Hepatocyte (in vitro differentiated cells): ENCODE results near the gene HSPB6. TPM values are rescaled to one million over a fixed set of nuclear protein-coding genes. Genes with fewer than 3 reads are reported as not detected.
A peak's percentile ranks its signal among the peaks of the same experiment; 100 is the strongest.

Experiments
- DNase-seq: peaks from one replicate; pipeline ENCODE4 v3.0.0-alpha.2; 2016; ENCODE audit warnings: low spot score
- H2AFZ ChIP-seq: fragments of 200-600 bp; sonication (generic); 2 replicates; pipeline ENCODE4 v1.6.0; 2016; ENCODE audit warnings: antibody characterized with exemption, mild to moderate bottlenecking
- H3K27ac ChIP-seq: fragments of 200-600 bp; sonication (generic); 2 replicates; pipeline ENCODE4 v1.5.1; 2016; ENCODE audit warnings: mild to moderate bottlenecking
- H3K27me3 ChIP-seq: fragments of 200-600 bp; sonication (generic); 2 replicates; pipeline ENCODE4 v1.6.1; 2016
- H3K36me3 ChIP-seq: fragments of 200-600 bp; sonication (generic); replicated peaks from 2 replicates; pipeline ENCODE4 v1.5.1; 2016; ENCODE audit warnings: low read depth; ENCODE audit not compliant: insufficient read depth
- H3K4me1 ChIP-seq: fragments of 200-600 bp; sonication (generic); 2 replicates; pipeline ENCODE4 v1.5.1; 2016; ENCODE audit warnings: mild to moderate bottlenecking, moderate library complexity; ENCODE audit not compliant: insufficient read depth
- H3K4me2 ChIP-seq: fragments of 200-600 bp; sonication (generic); 2 replicates; pipeline ENCODE4 v1.6.0; 2016
- H3K4me3 ChIP-seq: fragments of 200-600 bp; sonication (generic); 2 replicates; pipeline ENCODE4 v1.5.1; 2016; ENCODE audit warnings: mild to moderate bottlenecking
- H3K79me2 ChIP-seq: fragments of 200-600 bp; sonication (generic); 2 replicates; pipeline ENCODE4 v1.6.0; 2017; ENCODE audit warnings: mild to moderate bottlenecking
- H3K9me2 ChIP-seq: fragments of 200-600 bp; sonication (generic); replicated peaks from 2 replicates; pipeline ENCODE4 v1.6.0; 2017; ENCODE audit warnings: mild to moderate bottlenecking; ENCODE audit not compliant: insufficient read depth
- H3K9me3 ChIP-seq: fragments of 200-600 bp; sonication (generic); 2 replicates; pipeline ENCODE4 v1.5.1; 2016; ENCODE audit warnings: low read depth, mild to moderate bottlenecking
- H4K20me1 ChIP-seq: fragments of 200-600 bp; sonication (generic); 2 replicates; pipeline ENCODE4 v1.6.0; 2016; ENCODE audit warnings: mild to moderate bottlenecking; ENCODE audit not compliant: insufficient read depth, poor library complexity, severe bottlenecking
- EZH2 ChIP-seq: fragments of 200-600 bp; sonication (generic); IDR thresholded peaks from 2 replicates; pipeline ENCODE4 v1.6.1; 2016; ENCODE audit warnings: antibody characterized with exemption, mild to moderate bottlenecking, borderline replicate concordance
- EZH2phosphoT487 ChIP-seq: fragments of 200-600 bp; sonication (generic); IDR thresholded peaks from one replicate; pipeline ENCODE4 v1.6.1; 2018; ENCODE audit warnings: antibody characterized with exemption, mild to moderate bottlenecking, low read depth, moderate library complexity; ENCODE audit not compliant: unreplicated experiment, severe bottlenecking
- WGBS: methylation state at CpG from one replicate; pipeline ENCODE4 v1.1.6; 2016; ENCODE audit warnings: low lambda C conversion rate; ENCODE audit errors: missing lambda C conversion rate; 5-methylcytosine and 5-hydroxymethylcytosine counted together
- polyA plus RNA-seq: library from polyadenylated mRNA; unstranded; fragments of >200 nt; fragmentation: Nextera tagmentation; extraction: Ambion mirVana; gene quantifications from 2 replicates; pipeline ENCODE4 v1.2.1, GENCODE V29; 2016
- total RNA-seq: library from RNA; depleted of rRNA; stranded (reverse); fragments of >200 nt; gene quantifications from 2 replicates; pipeline ENCODE4 v1.2.3, GENCODE V29; 2014
- TF ChIP-seq, protein P1 (sequence below): fragments of 200-600 bp; sonication (generic); IDR thresholded peaks from 2 replicates; pipeline ENCODE4 v1.5.1; 2016; ENCODE audit warnings: antibody characterized with exemption, mild to moderate bottlenecking; ENCODE audit not compliant: poor library complexity

HSPB6 gene
- total and polyA plus RNA-seq, 2 experiments from 2014 or later: 7.1 to 235 TPM

DNA sequence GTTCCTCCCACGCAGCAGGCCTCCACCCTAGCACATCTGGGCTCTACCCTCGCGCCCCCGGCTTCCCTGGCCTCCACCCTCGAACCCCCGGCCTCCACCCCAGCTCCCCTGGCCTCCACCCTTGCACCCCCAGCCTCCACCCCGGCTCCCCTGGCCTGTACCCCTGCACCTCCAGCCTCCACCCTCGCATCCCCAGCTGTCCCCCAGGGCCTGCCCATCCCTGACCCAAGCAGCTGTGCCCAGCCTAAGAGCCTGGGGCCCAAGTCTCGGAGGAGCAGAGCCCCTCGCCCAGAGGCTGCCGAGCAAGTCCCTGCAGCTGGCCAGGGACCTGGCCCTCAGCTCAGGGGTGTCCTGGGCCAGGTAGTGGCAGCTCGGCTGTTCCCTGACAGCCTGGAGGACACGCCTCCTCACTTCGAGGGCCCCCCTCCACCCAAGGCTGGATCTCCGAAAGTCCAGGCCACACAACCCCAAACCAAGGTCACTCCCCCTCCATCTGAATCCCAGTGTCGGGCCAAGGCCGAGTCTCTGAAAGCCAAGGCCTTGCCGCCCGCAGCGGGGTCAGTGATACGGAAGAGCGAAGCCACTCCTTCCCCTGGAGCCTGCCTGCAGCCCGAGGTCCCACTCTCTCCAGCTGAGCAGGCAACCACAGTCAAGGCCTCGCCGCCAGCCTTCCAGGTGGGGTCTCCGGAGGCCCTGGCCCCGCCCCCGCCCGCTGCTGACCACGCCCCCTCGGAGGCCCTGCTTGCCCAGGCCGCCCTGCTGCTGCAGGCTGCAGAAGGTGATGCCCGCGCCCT is 10.7 kb upstream of the HSPB6 start:
- Histone ChIP-seq H2AFZ (no peak overlapping the region), H3K4me3 (no peak overlapping the region), H3K4me2 (no peak overlapping the region), H3K27me3 (no peaks in the 10 kb centered on the region), H3K9me2 (no peaks in the 10 kb centered on the region), H4K20me1 (no peaks in the 10 kb centered on the region), H3K79me2 (no peaks in the 10 kb centered on the region), H3K4me1 (no peaks in the 10 kb centered on the region), H3K9me3 (no peaks in the 10 kb centered on the region), H3K27ac (no peak overlapping the region), H3K36me3 (no peaks in the 10 kb centered on the region)
- no peak for TF ChIP-seq EZH2
- TF ChIP-seq EZH2phosphoT487: no peak
- TF ChIP-seq, protein P1, sequence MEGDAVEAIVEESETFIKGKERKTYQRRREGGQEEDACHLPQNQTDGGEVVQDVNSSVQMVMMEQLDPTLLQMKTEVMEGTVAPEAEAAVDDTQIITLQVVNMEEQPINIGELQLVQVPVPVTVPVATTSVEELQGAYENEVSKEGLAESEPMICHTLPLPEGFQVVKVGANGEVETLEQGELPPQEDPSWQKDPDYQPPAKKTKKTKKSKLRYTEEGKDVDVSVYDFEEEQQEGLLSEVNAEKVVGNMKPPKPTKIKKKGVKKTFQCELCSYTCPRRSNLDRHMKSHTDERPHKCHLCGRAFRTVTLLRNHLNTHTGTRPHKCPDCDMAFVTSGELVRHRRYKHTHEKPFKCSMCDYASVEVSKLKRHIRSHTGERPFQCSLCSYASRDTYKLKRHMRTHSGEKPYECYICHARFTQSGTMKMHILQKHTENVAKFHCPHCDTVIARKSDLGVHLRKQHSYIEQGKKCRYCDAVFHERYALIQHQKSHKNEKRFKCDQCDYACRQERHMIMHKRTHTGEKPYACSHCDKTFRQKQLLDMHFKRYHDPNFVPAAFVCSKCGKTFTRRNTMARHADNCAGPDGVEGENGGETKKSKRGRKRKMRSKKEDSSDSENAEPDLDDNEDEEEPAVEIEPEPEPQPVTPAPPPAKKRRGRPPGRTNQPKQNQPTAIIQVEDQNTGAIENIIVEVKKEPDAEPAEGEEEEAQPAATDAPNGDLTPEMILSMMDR: no peak
- DNase-seq: peak; percentile 46
- WGBS: 53% methylated on average over 30 of the region's 34 CpGs

DNA sequence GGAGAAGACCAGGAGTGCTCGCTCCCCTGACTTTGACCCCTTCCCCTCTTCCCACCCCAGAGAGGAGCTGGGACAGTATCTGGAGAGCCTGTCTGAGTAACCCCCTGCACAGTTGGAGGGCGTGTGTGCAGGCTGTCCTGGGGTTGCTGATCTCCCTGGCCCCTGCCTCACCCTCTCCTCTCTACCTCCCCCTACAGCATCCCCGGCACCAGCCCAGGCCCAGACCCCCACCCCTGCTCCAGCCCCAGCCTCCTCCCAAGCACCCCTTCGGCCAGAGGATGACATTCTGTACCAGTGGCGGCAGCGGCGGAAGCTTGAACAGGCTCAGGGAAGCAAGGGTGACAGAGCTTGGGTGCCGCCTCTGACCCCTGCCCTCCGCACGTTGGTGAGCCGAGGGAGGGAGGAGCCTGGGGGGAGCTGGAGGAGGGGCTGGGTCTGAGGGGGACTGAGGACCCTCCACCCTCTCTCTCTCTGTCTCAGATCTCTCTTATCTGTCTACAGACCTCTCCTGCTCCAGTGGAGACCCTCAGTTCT is 9.8 kb upstream of the HSPB6 start:
- no peak for DNase-seq
- Histone ChIP-seq H3K9me2 (no peaks in the 10 kb centered on the region), H2AFZ (no peak overlapping the region), H4K20me1 (no peaks in the 10 kb centered on the region), H3K4me3 (no peak overlapping the region), H3K4me1 (no peaks in the 10 kb centered on the region), H3K79me2 (no peaks in the 10 kb centered on the region), H3K4me2 (no peak overlapping the region), H3K9me3 (no peaks in the 10 kb centered on the region), H3K27ac (no peak overlapping the region), H3K27me3 (no peaks in the 10 kb centered on the region), H3K36me3 (no peaks in the 10 kb centered on the region)
- 87% methylated on average over 4 of the region's 11 CpGs for WGBS
- no peak for TF ChIP-seq EZH2
- no peak for TF ChIP-seq EZH2phosphoT487
- TF ChIP-seq, protein P1: no peak

DNA sequence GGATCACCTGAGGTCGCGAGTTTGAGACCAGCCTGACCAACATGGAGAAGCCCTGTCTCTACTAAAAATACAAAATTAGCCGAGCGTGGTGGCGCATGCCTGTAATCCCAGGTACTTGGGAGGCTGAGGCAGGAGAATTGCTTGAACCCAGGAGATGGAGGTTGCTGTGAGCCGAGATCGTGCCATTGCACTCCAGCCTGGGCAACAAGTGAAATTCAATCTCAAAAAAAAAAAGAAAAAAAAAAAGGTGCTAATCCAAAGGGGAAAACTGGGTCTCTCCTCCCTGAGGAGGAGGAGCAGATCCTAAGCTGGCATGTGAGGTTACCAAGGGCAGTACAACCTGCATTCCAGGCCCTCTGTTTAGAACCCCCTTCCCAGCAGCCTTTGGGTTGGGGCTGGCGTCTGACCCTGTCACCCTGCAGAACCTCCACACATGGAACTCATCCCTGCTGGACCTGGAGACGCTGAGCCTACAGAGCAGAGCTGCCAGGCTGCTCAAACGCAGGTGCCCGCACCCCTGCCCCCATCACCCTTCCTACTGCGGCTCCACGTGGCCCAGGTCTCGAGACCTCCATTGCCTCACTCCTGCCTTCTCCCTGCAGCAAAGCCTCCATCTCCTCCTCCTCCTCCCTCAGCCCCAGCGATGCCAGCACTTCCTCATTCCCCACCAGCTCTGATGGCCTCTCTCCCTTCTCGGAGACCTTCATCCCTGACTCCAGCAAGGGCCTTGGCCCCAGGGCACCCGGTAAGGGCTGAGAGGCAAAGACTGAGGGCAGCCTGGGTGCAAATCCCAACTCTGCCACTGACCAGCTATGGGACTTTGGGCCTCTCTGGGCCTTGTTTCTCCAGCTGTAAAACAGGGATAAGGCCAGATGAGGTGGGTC is 7.8 kb upstream of the HSPB6 start:
- TF ChIP-seq, protein P1: no peak
- TF ChIP-seq EZH2 (no peak), EZH2phosphoT487 (no peak)
- no peaks in the 10 kb centered on the region for H4K20me1 ChIP-seq

More for the DNA sequence above, 7.8 kb upstream of the HSPB6 start:
- Histone ChIP-seq H3K79me2 (peaks cover 11% of the 10 kb centered on the region), H3K9me3 (no peaks in the 10 kb centered on the region), H3K9me2 (no peaks in the 10 kb centered on the region), H3K27me3 (no peaks in the 10 kb centered on the region), H3K4me2 (no peak overlapping the region), H2AFZ (no peak overlapping the region), H3K36me3 (no peaks in the 10 kb centered on the region), H3K27ac (no peak overlapping the region), H3K4me3 (no peak overlapping the region), H3K4me1 (no peaks in the 10 kb centered on the region)
- 93% methylated on average over 15 of the region's 17 CpGs for WGBS
- no peak for DNase-seq
